Measurements from ENCODE around the gene DIP2B.

The DIP2B gene

DNA sequence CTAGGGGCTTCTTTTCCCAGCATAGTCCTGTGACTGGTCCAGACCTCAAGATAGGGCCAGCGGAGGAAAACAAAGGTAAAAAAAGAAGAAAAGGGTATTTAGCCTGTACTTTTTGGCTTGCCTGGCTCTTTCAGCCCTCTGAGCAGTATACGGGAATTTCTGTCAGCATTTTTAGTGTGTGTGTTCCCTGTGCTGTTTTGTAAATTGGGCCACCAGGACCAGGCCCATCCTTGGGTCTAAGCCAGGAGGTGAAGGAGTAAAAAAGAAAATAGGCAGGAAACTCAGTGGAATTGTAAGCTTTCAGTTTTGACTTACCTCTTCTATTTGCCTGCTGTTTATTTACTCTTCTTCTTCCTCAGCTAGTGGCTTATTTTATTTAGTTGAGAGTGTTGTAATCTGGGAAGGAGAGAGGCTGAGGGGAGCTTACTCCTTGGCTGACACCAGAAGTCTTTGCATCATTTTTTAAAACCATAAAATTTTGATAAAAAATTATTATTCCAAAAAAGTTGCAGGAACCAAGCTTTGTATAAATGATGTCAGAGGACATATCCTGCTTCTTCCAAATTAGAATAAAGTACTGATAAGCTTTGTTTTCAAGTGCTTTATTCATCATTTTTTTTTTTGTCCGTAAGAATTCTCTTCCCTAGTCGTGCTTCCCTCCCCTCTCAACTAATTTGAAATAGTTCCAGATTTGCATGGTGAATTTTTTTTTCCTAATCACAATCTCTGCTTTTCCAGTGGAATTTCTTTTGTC is 63.7 kb downstream of the DIP2B start:
- in situ Hi-C loops (cut with HindIII; ENCODE audit: low pct_ligation_motif_present, low pct_unique_long_range_greater_than_20kb, low sequenced_read_pairs), result no loop called here
- DNase-seq, result no peak

- no peak for DNase-seq
- in situ Hi-C loops (cut with HindIII; ENCODE audit: low pct_ligation_motif_present, low pct_unique_long_range_greater_than_20kb, low sequenced_read_pairs), result no loop called here
These were observed 64.5 kb downstream of the DIP2B start for GRCh38 chr12:50569321-50569720.

- in situ Hi-C loops (cut with HindIII; ENCODE audit: low pct_ligation_motif_present, low pct_unique_long_range_greater_than_20kb, low sequenced_read_pairs), result no loop called here
- no peak for DNase-seq
These were observed 65.1 kb downstream of the DIP2B start for GRCh38 chr12:50569876-50570275.

DNA sequence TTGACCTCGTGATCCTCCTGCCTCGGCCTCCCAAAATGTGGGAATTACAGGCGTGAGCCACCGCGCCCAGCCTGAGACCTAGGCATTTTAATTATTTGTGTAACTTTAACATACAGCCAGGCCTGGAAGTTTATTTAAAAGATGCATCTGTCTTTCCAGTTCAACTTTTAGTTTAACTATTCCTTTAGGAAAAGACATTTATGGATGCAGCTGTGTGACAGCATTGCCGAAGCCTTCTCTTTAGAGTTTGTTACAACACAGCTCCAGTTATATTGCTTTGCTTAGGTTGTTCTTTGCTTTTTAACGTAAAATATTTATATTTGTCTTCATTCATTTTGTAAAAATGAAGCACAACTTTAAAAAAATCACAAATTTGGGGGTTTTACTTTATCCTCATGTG is 67.0 kb downstream of the DIP2B start:
- in situ Hi-C loops (cut with HindIII; ENCODE audit: low pct_ligation_motif_present, low pct_unique_long_range_greater_than_20kb, low sequenced_read_pairs), result no loop called here

GRCh38 chr12:50572287-50572686 is 67.5 kb downstream of the DIP2B start:
- in situ Hi-C loops (cut with HindIII; ENCODE audit: low pct_ligation_motif_present, low pct_unique_long_range_greater_than_20kb, low sequenced_read_pairs), result no loop called here
- peak; percentile 35 for DNase-seq

More for the DNA sequence above, 67.0 kb downstream of the DIP2B start:
- DNase-seq, result no peak

GRCh38 chr12:50572760-50573159 is 68.0 kb downstream of the DIP2B start:
- in situ Hi-C loops (cut with HindIII; ENCODE audit: low pct_ligation_motif_present, low pct_unique_long_range_greater_than_20kb, low sequenced_read_pairs), result no loop called here
- DNase-seq, result no peak

DNA sequence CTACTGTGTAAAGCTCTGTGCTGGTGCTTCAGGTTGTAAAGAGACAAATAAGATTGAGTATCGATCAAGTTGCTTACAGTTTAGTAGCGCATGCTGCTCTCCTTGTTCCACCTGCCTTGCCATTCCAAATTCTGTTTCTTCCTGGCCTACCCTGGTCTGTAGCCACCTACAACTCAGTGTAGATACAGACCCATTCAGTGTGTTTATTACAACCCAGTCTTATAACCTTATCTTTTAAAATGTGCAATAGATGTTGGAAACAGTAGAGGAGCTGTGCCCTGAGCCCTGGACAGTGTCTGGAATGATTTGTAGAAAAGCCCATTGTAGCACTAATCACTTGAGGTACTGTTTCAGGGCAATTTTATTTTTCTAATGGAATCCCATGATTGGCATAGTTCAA is 68.5 kb downstream of the DIP2B start:
- in situ Hi-C loops (cut with HindIII; ENCODE audit: low pct_ligation_motif_present, low pct_unique_long_range_greater_than_20kb, low sequenced_read_pairs), result no loop called here
- DNase-seq, result no peak

DNA sequence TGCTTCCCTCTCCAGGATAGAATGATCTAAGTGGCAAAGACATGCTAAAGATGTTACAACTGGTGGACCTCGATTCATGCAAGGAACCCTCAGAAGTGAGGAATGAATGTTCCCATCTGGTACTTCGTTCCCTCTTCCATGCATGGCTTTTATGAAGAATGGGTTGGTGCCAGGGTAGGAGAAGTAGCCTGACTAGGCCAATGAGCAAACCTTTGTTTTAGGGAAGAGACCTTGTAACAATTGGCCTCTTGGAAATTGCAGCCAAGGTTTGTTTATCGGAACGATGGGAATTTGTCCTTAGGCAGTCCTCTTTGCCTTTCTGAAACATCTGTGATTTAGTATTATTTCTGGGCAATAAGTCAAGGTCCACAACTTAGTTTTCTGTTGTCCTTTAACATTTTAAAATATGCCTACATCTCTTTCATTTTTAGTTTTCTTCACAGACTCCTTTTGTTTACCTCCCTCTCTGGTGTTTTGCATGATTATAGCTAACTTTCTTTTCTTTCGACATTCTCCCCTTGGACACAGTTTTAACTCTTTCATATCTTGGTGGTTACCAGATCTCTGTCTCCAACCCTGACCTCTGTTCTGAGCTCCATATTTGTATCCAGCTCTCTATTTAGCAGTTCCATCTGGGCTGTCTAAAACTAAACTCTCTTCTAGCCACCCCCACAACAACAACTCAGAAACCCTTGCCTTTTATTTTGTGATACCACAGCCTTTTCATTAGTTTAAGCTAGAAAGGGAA is 70.0 kb downstream of the DIP2B start:
- DNase-seq, result no peak
- in situ Hi-C loops (cut with HindIII; ENCODE audit: low pct_ligation_motif_present, low pct_unique_long_range_greater_than_20kb, low sequenced_read_pairs), result no loop called here

- no peak for DNase-seq
- in situ Hi-C loops (cut with HindIII; ENCODE audit: low pct_ligation_motif_present, low pct_unique_long_range_greater_than_20kb, low sequenced_read_pairs), result no loop called here
These were observed 75.0 kb downstream of the DIP2B start for GRCh38 chr12:50579757-50580267.

DNA sequence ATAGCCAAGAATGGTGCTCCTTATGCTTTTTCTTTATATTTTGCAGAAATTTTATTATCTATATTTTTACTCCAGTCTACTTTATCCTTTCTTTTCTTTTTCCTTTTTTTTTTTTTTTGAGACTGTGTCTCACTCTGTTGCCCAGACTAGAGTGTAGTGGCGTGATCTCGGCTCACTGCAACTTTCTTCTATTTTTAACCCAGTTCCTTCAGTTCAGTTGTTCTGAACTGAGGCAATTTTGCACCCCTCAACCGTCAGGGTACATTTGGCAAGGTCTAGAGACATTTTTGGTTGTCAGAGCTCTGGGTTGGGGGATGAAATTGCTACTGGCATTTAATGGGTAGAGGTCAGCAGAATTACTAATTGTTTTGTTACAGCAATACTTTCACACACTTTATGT is 75.7 kb downstream of the DIP2B start:
- no peak for DNase-seq
- in situ Hi-C loops (cut with HindIII; ENCODE audit: low pct_ligation_motif_present, low pct_unique_long_range_greater_than_20kb, low sequenced_read_pairs), result no loop called here

GRCh38 chr12:50581226-50582184 is 76.7 kb downstream of the DIP2B start:
- DNase-seq, result peak; percentile 66
- in situ Hi-C loops (cut with HindIII; ENCODE audit: low pct_ligation_motif_present, low pct_unique_long_range_greater_than_20kb, low sequenced_read_pairs), result no loop called here

GRCh38 chr12:50584135-50584534 is 79.3 kb downstream of the DIP2B start:
- in situ Hi-C loops (cut with HindIII; ENCODE audit: low pct_ligation_motif_present, low pct_unique_long_range_greater_than_20kb, low sequenced_read_pairs), result no loop called here
- DNase-seq, result no peak

DNA sequence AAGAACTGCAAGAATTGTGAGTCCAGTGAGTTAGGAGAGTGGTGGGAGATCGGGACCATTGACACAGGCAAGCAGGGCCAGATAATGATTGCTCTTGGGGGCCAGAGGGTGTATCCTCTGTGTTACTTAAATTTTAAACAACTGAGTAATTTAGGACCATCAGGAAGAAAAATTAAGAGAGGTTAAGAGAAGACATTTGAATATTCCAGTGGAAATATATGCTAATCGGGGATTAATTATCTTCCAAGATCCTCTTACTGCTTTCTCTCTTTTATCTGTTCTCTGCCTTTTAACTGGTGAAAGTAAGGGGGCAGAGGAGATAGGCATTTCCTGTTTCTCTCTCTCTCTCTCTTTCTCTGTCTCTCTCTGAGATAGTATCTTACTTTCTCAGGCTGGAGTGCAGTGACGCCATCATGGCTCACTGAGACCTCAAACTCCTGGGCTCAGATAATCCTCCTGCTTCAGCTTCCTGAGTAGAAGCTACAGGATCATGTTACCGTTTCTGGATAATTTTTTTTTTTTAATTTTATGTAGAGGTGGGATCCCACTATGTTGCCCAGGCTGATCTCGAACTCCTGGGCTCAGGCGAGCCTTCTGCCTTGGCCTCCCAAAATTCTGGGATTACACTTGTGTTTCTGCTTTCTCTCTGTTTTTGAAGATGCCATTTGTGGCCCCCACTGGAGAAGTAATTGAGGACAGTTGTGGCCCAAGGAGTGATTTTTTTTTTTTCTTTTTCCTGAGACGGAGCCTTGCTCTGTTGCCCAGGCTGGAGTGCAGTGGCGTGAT is 85.1 kb downstream of the DIP2B start:
- no peak for DNase-seq
- in situ Hi-C loops (cut with HindIII; ENCODE audit: low pct_ligation_motif_present, low pct_unique_long_range_greater_than_20kb, low sequenced_read_pairs), result no loop called here

GRCh38 chr12:50590869-50591268 is 86.1 kb downstream of the DIP2B start:
- in situ Hi-C loops (cut with HindIII; ENCODE audit: low pct_ligation_motif_present, low pct_unique_long_range_greater_than_20kb, low sequenced_read_pairs), result no loop called here
- no peak for DNase-seq

GRCh38 chr12:50595667-50596066 is 90.9 kb downstream of the DIP2B start:
- in situ Hi-C loops (cut with HindIII; ENCODE audit: low pct_ligation_motif_present, low pct_unique_long_range_greater_than_20kb, low sequenced_read_pairs), result no loop called here
- no peak for DNase-seq

DNA sequence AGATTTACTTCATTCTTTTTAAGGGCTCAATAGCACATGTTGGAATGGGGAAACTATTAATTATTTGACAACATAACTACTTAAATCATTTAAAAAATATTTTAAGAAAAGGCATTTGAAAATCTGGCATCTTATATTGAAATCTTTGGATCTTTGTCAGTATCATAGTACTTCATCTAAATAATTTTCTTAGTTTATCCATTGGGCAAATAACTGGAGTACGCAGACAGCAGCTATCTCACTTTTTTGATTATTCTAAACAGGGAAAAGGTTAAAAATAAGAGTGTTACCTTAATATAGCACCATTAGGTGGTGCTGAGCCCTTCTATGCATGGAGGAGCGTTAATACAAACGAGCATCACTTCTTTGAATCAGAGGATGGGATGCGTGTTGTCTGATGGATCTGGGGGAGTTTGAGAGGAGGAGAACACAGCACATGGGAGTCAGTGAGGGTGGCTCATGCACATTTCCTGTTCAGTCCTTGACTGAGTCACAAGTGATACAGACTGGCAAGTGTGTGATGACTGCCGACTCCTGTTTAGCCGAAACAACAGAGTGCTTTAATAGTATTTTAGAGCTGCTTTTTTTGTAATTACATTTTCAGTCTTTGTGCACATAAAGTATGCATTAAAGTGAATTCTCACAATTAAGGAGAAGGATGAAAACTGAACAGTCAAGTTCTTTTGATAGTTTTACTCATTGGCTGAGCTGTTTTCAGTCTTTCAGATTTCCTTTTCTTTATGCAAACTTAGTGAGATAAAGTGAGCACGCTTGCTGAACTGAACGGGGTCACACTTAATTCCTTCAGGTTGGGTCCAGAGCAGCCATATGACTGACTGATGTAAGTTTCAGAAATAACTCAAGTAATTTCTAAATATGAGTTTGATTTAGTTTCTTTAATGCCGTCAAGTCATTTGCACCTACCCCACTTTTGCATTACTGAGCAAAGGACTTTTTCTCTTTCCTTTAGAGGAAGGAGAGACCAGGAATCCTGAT is 92.7 kb downstream of the DIP2B start:
- DNase-seq, result peak; percentile 85

DNA sequence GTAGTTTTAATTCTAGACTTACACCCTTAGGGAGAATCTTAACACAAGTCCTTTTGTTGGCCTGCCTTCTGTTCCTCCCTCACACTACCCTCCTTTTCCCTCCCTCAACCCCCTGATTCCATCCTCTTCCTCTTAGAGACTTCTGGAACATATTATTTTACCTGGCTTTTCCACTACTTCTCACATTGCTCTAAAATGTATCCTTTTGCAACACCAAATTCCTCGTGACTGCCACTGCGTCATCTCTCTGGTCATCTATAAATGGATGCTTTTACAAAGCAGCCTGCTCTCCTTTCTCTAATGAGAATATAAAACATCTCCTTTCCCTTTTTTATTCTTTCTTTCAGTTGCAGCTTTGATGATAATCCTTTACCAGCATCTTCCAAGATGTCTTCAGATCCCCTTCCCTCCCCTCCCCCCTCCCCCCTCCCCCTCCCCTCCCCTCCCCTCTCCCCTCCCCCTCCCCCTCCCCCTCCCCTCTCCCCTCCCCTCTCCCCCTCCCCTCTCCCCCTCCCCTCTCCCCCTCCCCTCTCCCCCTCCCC is 93.6 kb downstream of the DIP2B start:
- in situ Hi-C loops (cut with HindIII; ENCODE audit: low pct_ligation_motif_present, low pct_unique_long_range_greater_than_20kb, low sequenced_read_pairs), result no loop called here
- DNase-seq, result peak; percentile 42

More for the DNA sequence above, 92.7 kb downstream of the DIP2B start:
- in situ Hi-C loops (cut with HindIII; ENCODE audit: low pct_ligation_motif_present, low pct_unique_long_range_greater_than_20kb, low sequenced_read_pairs), result no loop called here
